ENCODE results near the gene RRP1.

DNA sequence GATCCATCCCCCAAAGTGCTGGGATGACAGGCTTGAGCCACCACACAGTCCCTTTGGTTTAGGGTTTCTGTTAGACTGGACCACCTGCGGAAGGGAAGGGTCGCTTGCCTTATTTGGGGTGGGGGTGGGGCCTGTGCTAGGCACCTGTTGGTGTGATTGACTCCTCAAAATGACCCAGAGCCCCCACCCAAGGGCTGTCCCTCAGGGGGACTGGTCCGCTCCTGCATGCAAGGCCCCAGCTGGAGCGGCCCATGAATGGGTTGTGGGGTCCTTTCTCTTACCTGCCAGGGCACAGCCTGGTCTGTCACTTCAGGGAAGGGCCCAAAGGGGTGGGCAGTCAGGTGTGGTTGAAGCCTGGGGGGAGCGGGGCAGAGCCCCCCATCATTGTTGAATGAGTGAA, 11.4 kb upstream of the RRP1 start:
- TF ChIP-seq CTCF (conservative IDR thresholded peaks at IDR 0.05) (no peak), ZFX (IDR thresholded peaks at IDR 0.05) (no peak)

All from C4-2B (cell line).